NT2/D1 (cell line): ENCODE results near the gene PHC2.

Experiments used
- SUZ12 ChIP-seq: IDR thresholded peaks from 2 replicates; pipeline ENCODE4 v1.6.1; 2011; ENCODE audit not compliant: insufficient read length, insufficient read depth; ENCODE audit errors: extremely low read depth
- YY1 ChIP-seq: IDR thresholded peaks from 2 replicates; pipeline ENCODE4 v1.6.1; 2011; ENCODE audit not compliant: insufficient read length, insufficient read depth
- ZNF274 ChIP-seq: IDR thresholded peaks from 2 replicates; pipeline ENCODE4 v1.6.1; 2011; ENCODE audit warnings: mild to moderate bottlenecking, low read depth, low read length

- TF ChIP-seq YY1 (no peak), ZNF274 (no peak), SUZ12 (no peak)
Measured at GRCh38 chr1:33288976-33289857, 141.7 kb downstream of the PHC2 start.
